ENCODE measurements around the gene TMEM238L. TPM values are rescaled to one million over a fixed set of nuclear protein-coding genes. Genes with fewer than 3 reads are reported as not detected.

The TMEM238L gene
- total RNA-seq, 1 donor: not detected

GRCh38 chr17:10806545-10807262, 2.8 kb upstream of the TMEM238L start:
- Histone ChIP-seq H3K9me3 (ENCODE audit: low read depth, low read length) (no peaks in the 10 kb centered on the region), H3K36me3 (ENCODE audit: insufficient read depth, low read length) (no peaks in the 10 kb centered on the region), H3K27me3 (ENCODE audit: insufficient read depth, low read length) (no peaks in the 10 kb centered on the region), H4K20me1 (ENCODE audit: insufficient read depth, low read length) (no peaks in the 10 kb centered on the region), H3K4me2 (ENCODE audit: insufficient read depth, low read length) (no peak overlapping the region), H3K4me1 (ENCODE audit: insufficient read depth, low read length) (no peaks in the 10 kb centered on the region), H3K79me2 (ENCODE audit: insufficient read depth, low read length) (no peaks in the 10 kb centered on the region), H3K27ac (ENCODE audit: low read depth, low read length) (no peak overlapping the region), H3K4me3 (ENCODE audit: insufficient read depth, low read length) (no peak overlapping the region), H2AFZ (ENCODE audit: low read length) (no peak overlapping the region)
- no peak for TF ChIP-seq CTCF (IDR thresholded peaks at IDR 0.05; ENCODE audit: extremely low read depth, low read depth, low read length)
- DNase-seq (ENCODE audit: insufficient read length, low spot score, missing footprints): no peak

- no peaks in the 10 kb centered on the region for H3K36me3 ChIP-seq (ENCODE audit: insufficient read depth, low read length)
- no peak overlapping the region for H3K27ac ChIP-seq (ENCODE audit: low read depth, low read length)
- no peaks in the 10 kb centered on the region for H3K4me1 ChIP-seq (ENCODE audit: insufficient read depth, low read length)
- DNase-seq (ENCODE audit: insufficient read length, low spot score, missing footprints): no peak
- TF ChIP-seq CTCF (IDR thresholded peaks at IDR 0.05; ENCODE audit: extremely low read depth, low read depth, low read length): no peak
- H3K9me3 ChIP-seq (ENCODE audit: low read depth, low read length): no peaks in the 10 kb centered on the region
- no peaks in the 10 kb centered on the region for H4K20me1 ChIP-seq (ENCODE audit: insufficient read depth, low read length)
- no peak overlapping the region for H3K4me3 ChIP-seq (ENCODE audit: insufficient read depth, low read length)
- H2AFZ ChIP-seq (ENCODE audit: low read length): no peak overlapping the region
- H3K4me2 ChIP-seq (ENCODE audit: insufficient read depth, low read length): no peak overlapping the region
- H3K27me3 ChIP-seq (ENCODE audit: insufficient read depth, low read length): no peaks in the 10 kb centered on the region
- H3K79me2 ChIP-seq (ENCODE audit: insufficient read depth, low read length): no peaks in the 10 kb centered on the region
These were observed 2.0 kb upstream of the TMEM238L start for GRCh38 chr17:10805911-10806310.

- no peak overlapping the region for H3K4me3 ChIP-seq (ENCODE audit: insufficient read depth, low read length)
- no peaks in the 10 kb centered on the region for H3K36me3 ChIP-seq (ENCODE audit: insufficient read depth, low read length)
- DNase-seq (ENCODE audit: insufficient read length, low spot score, missing footprints): no peak
- H3K27ac ChIP-seq (ENCODE audit: low read depth, low read length): no peak overlapping the region
- no peaks in the 10 kb centered on the region for H3K9me3 ChIP-seq (ENCODE audit: low read depth, low read length)
- no peak for TF ChIP-seq CTCF (IDR thresholded peaks at IDR 0.05; ENCODE audit: extremely low read depth, low read depth, low read length)
- no peak overlapping the region for H2AFZ ChIP-seq (ENCODE audit: low read length)
- H3K79me2 ChIP-seq (ENCODE audit: insufficient read depth, low read length): no peaks in the 10 kb centered on the region
- no peak overlapping the region for H3K4me2 ChIP-seq (ENCODE audit: insufficient read depth, low read length)
- H3K27me3 ChIP-seq (ENCODE audit: insufficient read depth, low read length): no peaks in the 10 kb centered on the region
- H3K4me1 ChIP-seq (ENCODE audit: insufficient read depth, low read length): no peaks in the 10 kb centered on the region
- H4K20me1 ChIP-seq (ENCODE audit: insufficient read depth, low read length): no peaks in the 10 kb centered on the region
These were observed 647 bp upstream of the TMEM238L start for GRCh38 chr17:10804546-10804945.

- Histone ChIP-seq H3K4me2 (ENCODE audit: insufficient read depth, low read length) (no peak overlapping the region), H3K27ac (ENCODE audit: low read depth, low read length) (no peak overlapping the region), H3K4me1 (ENCODE audit: insufficient read depth, low read length) (no peaks in the 10 kb centered on the region), H4K20me1 (ENCODE audit: insufficient read depth, low read length) (no peaks in the 10 kb centered on the region), H3K79me2 (ENCODE audit: insufficient read depth, low read length) (no peaks in the 10 kb centered on the region), H3K27me3 (ENCODE audit: insufficient read depth, low read length) (no peaks in the 10 kb centered on the region), H3K4me3 (ENCODE audit: insufficient read depth, low read length) (no peak overlapping the region), H2AFZ (ENCODE audit: low read length) (no peak overlapping the region), H3K36me3 (ENCODE audit: insufficient read depth, low read length) (no peaks in the 10 kb centered on the region), H3K9me3 (ENCODE audit: low read depth, low read length) (no peaks in the 10 kb centered on the region)
- TF ChIP-seq CTCF (IDR thresholded peaks at IDR 0.05; ENCODE audit: extremely low read depth, low read depth, low read length): no peak
- no peak for DNase-seq (ENCODE audit: insufficient read length, low spot score, missing footprints)
These were observed 549 bp downstream of the TMEM238L start for GRCh38 chr17:10803350-10803749.

Measured in osteoblast (primary cell).